HG03520 (cell line): Measurements from ENCODE around the gene SUPT7L.

Source experiments
- ATAC-seq: cut with Tn5 transposase; IDR thresholded peaks from one replicate; pipeline ENCODE4 v1.9.1; 2021; ENCODE audit warnings: mild to moderate bottlenecking, moderate library complexity; ENCODE audit not compliant: unreplicated experiment

The SUPT7L gene

GRCh38 chr2:27663285-27664153 is at the start of gene SUPT7L, which contains the start of gene SLC4A1AP:
SUPT7L (minus strand) TSS chr2:27663614; CDS start chr2:27662192, 1,422 bp downstream.
SLC4A1AP (plus strand) TSS chr2:27663889; CDS start chr2:27663915, 26 bp downstream.
- peak; percentile 68 for ATAC-seq

GRCh38 chr2:27713201-27713600 is 49.8 kb upstream of the SUPT7L start:
- no peak for ATAC-seq

GRCh38 chr2:27712522-27712921 is 49.1 kb upstream of the SUPT7L start:
- ATAC-seq = no peak

GRCh38 chr2:27711804-27712203 is 48.4 kb upstream of the SUPT7L start:
- no peak for ATAC-seq

GRCh38 chr2:27710640-27711430 is 47.4 kb upstream of the SUPT7L start:
- ATAC-seq = no peak

- no peak for ATAC-seq
Measured at GRCh38 chr2:27709960-27710575, 46.7 kb upstream of the SUPT7L start.

- ATAC-seq = no peak
Measured at GRCh38 chr2:27709326-27709725, 45.9 kb upstream of the SUPT7L start.

- ATAC-seq = no peak
Measured at GRCh38 chr2:27708666-27709065, 45.3 kb upstream of the SUPT7L start.

- no peak for ATAC-seq
Measured at GRCh38 chr2:27708257-27708654, 44.8 kb upstream of the SUPT7L start.

GRCh38 chr2:27707462-27708256 is 44.2 kb upstream of the SUPT7L start:
- no peak for ATAC-seq

GRCh38 chr2:27705851-27706622 is 42.6 kb upstream of the SUPT7L start:
- no peak for ATAC-seq

GRCh38 chr2:27704342-27704876 is 41.0 kb upstream of the SUPT7L start:
- no peak for ATAC-seq

GRCh38 chr2:27703638-27704341 is 40.4 kb upstream of the SUPT7L start:
- no peak for ATAC-seq

- no peak for ATAC-seq
Measured at GRCh38 chr2:27702302-27702701, 38.9 kb upstream of the SUPT7L start.

GRCh38 chr2:27701676-27702075 is 38.3 kb upstream of the SUPT7L start:
- no peak for ATAC-seq

GRCh38 chr2:27697660-27698059 is 34.2 kb upstream of the SUPT7L start:
- ATAC-seq = no peak

- ATAC-seq = no peak
Measured at GRCh38 chr2:27690052-27690451, 26.6 kb upstream of the SUPT7L start.

- ATAC-seq = no peak
Measured at GRCh38 chr2:27689424-27689823, 26.0 kb upstream of the SUPT7L start.

GRCh38 chr2:27687232-27687631 is 23.8 kb upstream of the SUPT7L start:
- no peak for ATAC-seq
